ENCODE measurements around the gene NTF3.
"Not testable (repeated sequence)": the region's sequence is repeated elsewhere in the genome, so short reads cannot be mapped to it uniquely, and the experiment has no call there.

The NTF3 gene

DNA sequence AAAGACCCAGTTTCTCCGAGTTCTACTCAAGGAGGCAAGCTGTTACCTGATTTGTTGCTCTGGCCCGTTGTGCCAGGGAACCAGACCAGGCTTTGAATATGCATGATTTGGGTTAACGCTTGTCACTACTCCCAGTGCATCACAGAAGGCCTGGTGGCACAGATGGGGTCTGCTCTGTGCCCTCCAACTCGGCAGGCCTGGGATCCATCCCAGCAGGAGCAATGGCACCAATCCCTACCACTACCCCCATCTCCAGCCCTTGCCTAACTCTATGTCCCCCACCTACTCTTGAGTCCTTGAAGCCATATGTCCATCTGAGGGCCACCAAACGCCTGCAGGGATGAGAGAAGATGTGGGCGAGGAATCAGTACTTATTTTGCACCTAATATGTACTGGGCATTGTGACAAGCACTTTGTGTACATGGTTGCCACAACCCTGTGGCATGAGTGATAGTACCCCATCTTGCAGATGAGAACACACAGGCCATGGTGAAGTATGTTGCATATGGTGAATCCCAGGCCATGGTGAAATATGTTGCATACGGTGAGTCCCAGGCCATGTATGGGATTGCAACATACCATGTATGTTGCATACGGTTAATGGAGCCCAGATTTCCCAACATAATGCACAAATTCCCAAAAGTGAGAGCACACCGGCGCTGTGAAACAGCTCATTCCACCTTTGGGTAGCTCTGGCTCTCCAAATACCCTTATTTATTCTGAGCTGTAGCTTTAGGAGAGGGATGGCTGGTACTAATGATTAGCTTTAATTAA is 102.7 kb downstream of the NTF3 start:
- DNase-seq (ENCODE audit: low read depth in 2 of 2): no peak

DNA sequence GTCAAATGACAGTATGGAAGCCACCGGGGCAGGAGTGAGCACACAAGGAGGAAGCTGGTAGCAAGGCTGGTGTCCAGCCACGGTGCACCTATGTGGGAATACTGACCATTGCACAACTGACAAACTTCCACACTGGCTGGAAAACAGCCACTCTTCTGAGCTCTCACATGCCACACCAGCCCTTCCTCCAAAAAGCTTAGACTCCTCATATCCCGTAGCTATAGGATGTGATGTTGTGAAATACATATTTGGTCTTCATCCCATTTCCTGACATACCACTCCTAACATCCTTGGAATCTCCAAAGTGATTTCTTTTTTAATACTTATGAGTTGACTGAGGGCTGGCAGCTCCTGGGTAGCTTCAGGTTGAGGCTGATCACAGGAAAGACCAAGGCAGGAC is 103.6 kb downstream of the NTF3 start:
- DNase-seq (ENCODE audit: low read depth in 2 of 2): no peak

DNA sequence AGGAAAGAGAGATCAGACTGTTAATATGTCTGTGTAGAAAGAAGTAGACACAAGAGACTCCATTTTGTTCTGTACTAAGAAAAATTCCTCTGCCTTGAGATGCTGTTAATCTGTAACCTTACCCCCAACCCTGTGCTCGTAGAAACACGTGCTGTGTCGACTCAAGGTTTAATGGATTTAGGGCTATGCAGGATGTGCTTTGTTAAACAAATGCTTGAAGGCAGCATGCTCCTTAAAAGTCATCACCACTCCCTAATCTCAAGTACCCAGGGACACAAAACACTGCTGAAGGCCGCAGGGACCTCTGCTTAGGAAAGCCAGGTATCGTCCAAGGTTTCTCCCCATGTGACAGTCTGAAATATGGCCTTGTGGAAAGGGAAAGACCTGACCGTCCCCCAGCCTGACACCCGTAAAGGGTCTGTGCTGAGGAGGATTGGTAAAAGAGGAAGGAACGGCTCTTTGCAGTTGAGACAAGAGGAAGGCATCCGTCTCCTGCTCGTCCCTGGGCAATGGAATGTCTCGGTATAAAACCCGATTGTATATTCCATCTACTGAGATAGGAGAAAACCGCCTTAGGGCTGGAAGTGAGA is 105.2 kb downstream of the NTF3 start:
- not testable (repeated sequence) for DNase-seq (ENCODE audit: low read depth in 2 of 2)

DNA sequence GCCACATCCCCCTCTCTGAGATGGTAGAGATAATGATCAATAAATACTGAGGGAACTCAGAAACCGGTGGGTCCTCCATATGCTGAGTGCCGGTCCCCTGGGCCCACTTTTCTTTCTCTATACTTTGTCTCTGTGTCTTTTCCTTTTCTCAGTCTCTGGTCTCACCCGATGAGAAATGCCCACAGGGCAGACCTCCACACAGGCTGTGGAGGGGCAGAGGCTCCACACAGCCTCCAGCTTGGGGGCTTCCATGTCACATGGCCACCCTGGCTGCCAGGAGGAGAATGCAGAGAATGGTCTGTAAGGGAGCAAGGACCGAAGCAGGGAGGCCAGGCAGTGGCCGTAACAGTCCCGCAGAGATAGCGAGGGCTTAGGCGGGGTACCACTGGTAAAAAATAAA is 105.9 kb downstream of the NTF3 start:
- DNase-seq (ENCODE audit: low read depth in 2 of 2): no peak
